Activated CD8-positive, alpha-beta memory T cell treated with anti-CD3 and anti-CD28 coated beads for 1 hour (primary cell): ENCODE results near the gene PRMT9.

Experiments
- DNase-seq, 2 donors: peaks; one replicate each; pipeline ENCODE4 v3.0.0-alpha.2; 2020; ENCODE audit warnings: low read depth in 1 of 2; ENCODE audit errors: extremely low read depth in 1 of 2

PRMT9 gene

DNA sequence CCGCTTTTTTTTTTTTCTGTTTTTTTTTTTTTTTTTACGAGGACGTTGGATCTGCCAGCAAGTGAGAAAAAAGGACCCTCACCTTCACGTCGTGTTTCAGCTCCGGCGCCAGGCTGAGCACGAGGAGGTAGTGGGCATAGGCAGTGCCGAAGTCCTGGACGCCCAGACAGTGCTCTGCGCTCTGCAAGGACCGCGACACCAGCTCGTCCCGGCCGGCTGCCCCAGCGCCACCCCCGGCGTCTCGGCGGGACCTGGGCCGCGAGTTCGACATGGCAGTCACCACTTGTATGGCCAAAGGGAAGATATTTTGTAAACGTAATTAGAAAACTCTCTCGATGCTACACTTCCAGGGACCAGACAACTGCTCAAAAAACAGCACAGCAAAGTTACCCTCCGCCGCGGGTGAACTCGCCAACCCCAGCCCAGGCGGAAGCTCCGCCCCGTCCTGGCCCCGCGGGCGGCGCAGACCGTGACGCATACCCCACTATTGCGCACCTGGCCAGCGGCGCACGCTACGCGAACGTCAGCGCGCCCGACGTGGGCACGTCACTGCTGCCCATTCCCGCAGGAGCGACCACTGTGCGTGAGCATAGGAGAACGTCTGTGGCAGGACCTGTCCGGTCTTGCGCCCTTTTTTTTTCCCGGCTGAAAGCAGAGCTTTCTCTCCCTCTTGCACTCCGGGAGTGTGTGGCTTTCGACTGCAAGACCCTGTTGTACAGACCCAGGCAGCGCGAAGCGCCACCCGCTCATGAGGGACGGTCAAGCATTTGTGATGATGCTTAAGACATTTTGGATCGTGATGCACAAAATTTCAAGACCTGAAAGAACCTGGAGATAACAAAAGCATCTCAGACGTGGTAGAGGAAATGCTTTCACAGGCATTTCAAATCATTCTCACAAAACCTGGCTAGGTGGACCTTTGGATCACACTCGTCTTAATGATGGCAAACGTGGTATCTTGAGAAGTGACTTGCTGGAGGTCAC is at the start of gene PRMT9:
PRMT9 (minus strand) TSS at position 447 of the 984 bp plus-strand sequence; CDS start at position 271, 176 bp downstream.
- peak; percentile 54 to 80 for DNase-seq

DNA sequence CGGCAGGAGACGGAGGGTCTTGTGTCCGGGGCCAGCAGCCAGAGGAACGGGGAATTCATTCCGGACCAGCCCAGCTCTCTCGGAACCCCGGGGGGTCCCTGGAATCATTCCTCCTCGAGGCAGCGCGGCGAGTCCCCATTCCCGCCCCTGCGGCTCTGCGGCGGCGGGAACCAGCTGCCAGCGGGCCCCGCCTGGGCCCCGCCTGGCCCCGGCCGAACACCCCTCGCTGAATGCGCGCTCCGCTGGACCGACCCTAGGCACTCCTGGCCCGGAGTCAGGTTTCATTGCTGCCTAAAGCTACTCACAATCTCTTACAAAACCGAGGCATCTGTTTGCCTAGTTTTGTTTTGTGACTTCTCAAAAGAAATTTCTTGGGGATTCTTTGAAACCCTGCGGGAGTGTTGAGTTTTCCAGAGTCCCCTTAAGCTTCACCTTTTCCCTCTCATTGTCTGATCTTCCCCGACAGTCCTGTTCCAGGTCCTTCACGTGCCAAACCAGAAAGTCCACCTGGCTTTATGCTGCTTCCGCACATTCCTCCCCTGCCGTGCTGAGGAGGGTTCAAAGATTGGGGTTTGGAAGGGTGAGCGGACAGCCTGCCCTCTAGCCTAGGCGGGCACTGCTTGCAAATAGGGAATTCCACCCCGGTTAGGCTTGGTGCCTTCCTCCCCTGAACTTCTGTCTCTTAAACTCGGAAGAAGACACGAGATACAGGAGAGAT is 48.7 kb upstream of the PRMT9 start:
- no peak for DNase-seq

DNA sequence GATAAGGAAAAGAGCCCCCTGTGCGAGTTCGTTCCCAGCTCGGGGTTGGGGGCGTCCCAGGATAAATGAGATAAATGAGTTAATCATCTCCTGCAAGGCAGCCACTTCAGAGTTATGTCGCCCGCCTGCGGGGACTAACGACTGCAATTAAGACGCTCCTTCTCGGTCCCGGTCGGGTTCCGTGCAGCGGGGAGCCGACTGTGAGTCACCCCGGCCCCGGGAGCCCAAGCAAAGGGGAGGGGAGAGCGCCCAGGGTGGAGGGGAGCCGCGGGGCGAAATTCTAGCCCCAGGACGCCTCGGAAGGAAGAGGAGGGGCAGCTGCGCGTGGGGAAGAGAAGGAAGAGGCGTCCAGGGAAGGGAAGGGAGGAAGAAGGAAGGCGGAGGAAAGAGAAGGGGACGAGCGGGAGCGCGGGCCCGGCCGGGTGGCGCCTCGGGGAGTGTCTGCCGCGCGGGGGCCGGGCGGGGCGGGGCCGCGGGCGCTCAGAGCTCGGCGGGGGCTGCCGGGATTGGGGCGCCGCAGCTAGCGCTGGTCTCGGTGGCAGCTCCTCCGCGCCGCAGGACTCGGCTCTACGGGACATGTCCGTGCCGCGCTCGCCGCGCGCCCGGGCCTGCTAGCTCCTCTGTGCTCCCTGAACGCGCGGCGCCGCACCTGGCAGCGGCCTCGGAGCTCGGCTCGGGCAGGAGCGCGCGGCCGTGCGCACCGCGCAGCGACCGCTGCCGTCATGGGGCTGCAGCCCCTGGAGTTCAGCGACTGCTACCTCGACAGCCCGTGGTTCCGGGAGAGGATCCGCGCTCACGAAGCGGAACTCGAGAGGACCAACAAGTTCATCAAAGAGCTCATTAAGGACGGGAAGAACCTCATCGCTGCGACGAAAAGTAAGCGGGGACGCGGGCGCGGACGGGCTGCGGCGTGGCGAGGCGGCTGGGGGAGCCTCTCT is 47.9 kb upstream of the PRMT9 start, which contains the start of gene ARHGAP10:
ARHGAP10 (plus strand) TSS at position 509 of the 938 bp plus-strand sequence; CDS start at position 723, 214 bp downstream.
- DNase-seq: peak; percentile 31 to 52

DNA sequence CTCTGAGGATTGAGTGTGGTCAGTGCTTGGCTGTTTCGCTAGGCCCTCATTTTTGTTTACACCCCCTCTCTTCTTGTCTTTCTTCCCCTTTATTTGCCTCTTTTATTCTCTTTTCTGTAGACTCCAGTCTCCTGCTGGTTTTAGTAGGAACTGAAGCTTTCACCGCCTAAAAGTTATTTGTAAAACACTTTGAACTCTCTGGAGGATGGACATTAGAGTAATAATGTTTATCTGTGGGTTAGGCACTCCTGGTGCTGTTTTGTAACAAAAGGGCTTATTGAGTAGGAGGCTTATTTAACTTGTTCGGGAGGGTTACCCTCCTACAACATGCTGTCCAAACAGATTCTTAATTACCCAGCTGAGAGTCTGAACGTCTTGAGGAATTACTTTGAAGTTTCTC is 46.4 kb upstream of the PRMT9 start:
- no peak for DNase-seq

DNA sequence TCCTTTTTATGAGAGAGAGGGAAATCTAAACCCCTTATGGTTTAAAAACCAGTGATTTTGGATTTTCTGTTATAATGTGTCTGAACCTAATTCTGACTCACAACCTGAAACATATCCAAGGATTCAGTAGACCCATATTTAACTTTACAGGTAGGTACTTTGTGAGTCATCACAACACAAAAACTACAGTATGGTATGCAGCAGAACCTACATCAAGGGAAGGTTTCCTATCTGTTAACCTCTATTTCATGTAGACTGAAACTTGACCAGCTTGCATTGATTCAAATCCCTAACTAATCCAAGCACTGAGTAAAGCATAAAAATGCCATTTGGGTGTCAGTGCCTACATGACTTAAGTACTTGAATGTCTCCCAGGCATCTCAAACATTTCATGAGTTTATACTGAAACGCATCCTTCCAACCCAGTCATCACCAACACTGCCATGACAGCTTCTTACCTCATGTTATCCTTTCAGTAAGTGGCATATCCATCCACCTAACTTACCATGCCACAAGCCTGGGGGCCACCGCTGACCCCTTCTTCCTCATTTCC is 43.6 kb upstream of the PRMT9 start:
- DNase-seq: no peak

DNA sequence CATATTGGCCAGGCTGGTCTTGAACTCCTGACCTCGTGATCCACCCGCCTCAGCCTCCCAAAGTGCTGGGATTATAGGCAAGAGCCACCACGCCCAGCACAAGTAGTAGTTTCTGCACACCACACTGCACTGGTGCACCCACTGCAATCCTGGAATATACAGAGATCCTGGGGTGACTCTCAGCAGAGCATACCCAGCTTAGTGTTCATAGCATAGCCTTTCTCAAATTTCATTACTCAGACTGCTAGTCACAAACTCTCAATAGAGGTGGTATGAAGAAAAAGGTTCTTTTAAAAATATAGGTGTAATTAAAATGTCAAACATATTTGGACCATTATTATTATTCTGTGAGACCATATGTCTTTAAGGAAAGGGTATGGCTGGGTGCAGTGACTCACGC is 41.7 kb upstream of the PRMT9 start:
- DNase-seq: no peak

DNA sequence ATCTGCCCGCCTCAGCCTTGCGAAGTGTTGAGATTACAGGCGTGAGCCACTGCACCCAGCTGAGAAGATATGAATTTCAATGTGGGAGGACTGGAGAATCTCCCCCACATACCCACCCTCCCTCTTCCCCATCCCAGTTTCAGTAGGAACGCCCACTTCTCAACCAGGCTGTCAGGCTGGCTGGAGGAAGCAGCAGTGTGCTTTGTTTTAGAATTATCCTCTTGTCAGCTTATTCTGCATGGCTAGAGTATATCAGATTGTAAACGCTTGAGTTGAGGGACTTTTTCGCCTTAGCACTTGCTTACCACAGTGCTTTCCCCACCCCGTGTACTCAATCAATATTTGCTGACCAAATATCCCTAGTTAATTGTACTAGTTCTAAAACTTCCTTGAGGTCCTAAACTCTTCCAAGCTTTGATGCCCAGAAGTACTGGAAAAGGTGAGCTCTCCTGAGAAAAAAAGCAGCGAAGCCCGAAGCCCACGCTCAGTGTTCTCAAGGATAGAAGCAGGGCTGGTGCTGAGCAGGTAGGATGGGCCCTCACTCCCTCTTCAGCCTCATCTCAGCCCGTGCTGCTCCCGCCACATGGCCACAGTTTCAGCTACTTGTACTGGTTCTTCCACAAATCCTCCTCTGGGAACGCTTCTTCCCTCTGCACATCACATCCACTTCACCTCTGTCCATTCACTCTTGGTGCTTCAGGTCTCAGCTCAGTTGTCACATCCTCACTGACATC is 40.7 kb upstream of the PRMT9 start:
- DNase-seq: no peak

DNA sequence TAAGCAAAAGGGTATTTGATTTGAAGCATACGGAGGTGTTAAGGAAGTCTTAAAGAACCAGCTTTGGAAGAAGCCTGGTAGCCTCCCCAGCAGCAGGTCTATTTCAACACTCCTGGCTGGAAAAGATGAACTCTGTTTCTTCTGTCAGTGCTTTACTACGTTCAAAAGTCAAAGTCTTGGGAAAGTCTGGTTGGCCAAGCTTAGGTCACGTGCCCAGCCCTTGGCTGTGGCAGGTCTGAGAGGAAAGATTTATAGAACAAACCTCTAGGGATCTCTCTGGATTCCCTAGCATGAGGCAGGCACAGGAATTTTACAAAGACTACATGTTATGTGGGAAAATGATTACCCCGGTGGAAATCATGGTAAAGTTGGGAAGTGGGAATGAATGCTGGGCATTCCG is 39.4 kb upstream of the PRMT9 start:
- DNase-seq: no peak

DNA sequence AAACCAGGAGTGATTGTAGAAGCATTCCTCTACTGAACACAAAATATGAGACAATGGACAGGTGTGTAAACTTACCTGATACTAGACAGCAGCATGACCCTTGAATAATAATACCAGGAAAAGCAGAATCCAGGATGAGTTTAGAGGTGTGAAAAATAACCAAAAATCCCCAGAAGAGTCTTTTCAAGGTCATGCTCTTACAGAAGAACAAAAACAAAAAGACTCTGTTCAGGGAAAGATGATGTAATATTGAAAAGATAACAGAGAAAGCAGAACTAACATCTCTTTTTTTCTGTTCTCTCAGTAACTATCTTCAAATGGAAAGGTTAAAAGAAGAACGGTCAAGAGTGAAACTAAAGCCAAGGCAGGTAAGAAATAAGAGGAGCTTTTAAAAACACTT is 33.9 kb upstream of the PRMT9 start:
- no peak for DNase-seq

DNA sequence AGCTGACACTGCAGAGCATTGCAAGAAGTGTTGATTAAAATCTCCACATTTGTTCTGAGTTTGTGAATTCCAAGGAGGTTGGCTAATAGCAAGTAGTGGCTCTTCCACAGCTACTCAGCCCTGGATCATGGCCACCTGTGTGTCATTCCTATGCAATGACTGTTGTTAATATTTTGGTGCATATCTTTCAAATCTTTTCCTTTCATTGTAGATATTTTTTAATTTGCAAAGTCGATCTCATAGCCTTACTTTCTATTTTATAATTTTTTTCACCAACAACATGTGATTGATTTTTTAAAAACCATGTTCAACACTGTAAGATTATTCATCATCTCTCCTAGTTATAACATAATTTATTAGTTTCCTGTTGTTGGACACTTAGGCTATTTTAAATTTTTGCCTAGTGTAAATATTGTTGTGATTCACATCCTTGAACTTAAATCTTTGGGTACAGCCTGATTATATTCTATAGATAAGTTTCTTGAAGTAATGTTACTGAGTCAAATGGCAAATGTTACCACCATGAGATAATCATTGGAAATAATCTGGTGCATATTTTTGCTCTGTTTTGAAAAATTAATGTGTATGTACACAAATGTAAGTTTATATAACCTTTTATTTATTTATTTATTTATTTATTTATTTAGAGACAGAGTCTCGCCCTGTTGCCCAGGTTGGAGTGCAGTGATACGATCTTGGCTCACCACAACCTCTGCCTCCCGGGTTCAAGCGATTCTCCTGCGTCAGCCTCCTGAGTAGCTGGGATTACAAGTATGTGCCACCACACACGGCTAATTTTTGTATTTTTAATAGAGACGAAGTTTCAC is 30.8 kb upstream of the PRMT9 start:
- DNase-seq: no peak

DNA sequence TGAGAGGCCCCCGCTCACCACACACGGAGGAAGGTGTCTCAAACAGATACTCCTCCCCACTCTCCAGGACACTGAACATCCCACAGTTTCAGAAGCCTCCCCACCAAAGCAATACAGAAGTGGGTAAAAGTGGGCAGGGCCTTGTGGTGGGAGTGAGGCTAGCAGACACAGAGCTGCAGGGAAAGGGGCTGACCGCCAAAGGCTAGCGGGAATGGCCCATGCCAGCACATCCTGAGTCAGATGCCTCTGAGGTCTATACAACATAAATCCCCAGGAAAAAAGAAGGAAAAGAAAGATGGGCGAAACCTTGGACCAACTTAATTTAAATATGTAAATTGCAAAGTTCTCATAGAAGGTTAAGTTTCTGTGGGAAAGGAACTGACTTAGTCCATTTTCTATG is 26.0 kb upstream of the PRMT9 start:
- no peak for DNase-seq

DNA sequence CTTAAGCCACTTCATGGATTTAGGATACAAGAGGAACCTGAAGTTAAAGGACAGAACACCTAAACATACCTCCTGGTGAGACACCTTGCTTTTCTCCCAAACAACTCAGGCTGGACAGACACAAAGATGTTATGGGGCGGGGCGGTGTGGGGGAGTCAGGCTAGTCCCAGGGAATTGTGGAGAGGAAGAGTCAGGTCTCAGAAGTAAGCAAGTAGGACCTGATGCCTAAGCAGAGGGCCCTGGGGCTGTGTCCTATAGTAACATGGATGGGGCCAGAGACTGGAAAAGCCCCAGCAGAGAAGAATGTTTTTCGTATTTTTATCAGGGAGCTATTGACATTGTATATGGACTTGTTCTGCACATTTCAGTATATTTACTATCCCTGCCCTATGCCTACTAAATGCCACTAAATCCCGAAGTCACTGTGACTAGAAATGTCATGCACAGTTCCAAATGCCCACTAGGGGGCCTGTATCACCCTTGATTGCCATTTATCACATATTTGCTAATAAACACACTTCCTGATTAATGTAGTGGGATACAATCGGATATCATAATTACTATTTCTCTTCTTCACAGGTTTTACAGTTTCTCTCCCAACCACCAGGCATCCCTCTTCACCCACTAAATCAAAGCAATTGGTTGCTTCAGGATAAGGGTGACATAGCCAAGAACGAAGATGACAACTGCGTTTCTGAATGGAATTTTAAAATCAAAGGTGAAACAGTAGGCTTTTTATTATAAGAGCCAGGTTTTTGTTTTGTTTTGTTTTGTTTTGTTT is 24.1 kb upstream of the PRMT9 start:
- peak in 1 of 2 donors; percentile 27 for DNase-seq

DNA sequence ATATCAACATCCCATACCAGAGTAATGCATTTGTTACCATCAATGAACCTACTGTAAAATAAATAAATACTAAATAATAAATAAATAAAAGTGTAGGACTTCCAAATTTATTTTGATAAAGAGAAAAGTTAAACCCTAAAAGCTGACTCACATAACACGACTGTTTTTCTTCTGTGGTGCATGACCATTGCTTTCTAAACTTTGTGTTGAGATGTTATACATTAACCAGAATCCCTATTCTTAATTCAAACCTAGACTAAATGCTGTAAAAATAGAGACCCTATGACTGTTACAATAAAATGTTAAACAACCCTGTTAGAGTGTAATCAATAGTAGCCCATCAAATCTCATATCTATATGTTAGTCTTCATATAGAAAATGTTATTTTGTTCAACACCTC is 20.9 kb upstream of the PRMT9 start:
- no peak for DNase-seq

DNA sequence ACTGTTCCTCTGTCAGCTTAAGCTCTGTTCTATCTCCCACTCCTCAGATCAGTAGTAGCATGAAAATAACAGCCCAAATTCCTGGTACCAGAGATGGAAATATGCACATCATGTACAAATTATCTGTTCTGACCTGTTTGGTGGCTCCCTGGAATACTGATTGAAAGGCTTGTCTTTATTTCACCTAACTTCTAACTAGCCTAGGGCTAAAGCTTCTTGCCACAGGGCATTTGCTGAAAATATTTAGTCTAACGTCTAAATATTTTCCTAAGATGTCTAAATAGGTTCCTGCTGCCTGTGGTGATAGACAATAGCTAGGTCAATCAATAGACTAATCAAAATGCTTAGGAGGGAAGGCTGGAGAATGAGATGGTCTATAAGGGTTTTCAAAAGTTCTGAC is 12.9 kb upstream of the PRMT9 start:
- no peak for DNase-seq

DNA sequence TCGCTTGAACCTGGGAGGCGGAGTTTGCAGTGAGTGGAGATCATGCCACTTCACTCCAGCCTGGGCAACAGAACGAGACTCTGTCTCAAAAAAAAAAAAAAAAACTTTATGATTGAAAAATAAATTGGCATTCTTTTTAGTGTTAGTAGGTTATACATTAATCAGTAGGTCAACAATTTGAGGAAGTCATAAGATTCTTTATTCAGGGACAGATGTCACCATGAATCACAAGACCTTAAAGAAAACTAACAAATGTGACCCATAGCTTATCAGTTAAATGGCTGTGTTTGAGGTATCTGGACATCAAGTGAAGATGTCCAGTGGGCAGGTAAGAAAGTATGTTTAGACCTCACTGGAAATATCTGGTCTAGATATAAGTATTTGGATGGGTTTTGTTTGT is 9.3 kb upstream of the PRMT9 start:
- DNase-seq: no peak

DNA sequence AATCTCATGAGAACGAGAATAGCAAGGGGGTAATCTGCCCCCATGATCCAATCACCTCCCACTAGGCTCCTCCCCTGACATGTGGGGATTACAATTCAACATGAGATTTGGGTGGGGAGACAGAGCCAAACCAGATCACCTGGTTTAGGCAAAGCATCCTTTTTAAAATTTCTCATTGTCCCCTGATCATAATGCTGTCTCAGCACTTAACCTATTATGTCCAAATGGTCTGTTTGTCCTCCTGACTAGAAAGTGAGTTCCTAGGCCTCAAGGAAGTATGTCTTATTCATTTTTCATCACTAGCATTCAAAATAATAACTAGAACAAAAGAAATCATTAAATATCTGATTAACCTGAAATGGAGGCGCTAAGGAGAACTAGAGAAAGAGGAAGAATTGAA is 7.9 kb upstream of the PRMT9 start:
- DNase-seq: no peak

DNA sequence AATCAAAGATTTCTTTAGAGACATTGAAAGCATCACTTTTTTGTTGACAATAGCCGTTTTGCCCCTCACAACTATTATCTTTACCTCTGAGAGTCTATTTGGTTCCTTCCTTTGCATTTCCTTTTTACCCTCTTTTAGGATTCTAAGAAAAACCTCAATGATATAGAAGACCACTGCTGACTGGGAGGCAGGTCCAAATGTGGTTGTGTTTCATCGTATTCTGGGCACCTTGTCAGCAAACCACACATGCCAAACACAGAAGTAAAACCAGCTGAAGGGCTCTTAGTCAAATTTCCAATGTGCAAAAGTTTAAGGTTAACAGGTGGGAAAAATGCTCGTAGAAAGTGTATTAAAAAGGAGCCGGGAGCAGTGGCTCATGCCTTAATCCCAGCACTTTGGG is 5.1 kb upstream of the PRMT9 start:
- DNase-seq: no peak

DNA sequence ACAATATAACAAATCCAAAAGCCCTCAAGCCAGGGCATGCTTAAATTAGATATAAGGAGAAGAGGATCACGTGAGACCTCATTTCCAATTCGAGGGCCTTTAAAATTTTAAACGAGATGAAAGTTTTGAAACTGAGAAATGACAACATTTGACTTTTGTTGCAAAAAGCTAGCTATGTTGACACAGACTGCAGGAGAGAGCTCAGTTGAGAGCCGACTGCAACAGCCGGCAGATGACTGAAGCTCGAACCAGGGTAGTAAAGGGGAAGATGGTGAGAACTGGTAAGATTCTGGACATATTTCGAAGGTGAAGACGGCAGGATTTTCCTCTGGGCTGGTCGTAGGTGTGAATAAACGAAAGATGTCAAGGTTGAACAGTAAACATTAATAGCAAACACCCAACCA is 773 bp downstream of the PRMT9 start:
- DNase-seq: no peak
